ENCODE data around the gene OR5K4.

- TF ChIP-seq POLR2AphosphoS5 (IDR thresholded peaks at IDR 0.05; ENCODE audit: low read depth, low read length) (no peak), POU2F2 (IDR thresholded peaks at IDR 0.05; ENCODE audit: low read depth, low read length) (no peak), POLR2A (IDR thresholded peaks at IDR 0.05; ENCODE audit: low read depth, low read length) (no peak), TAF1 (IDR thresholded peaks at IDR 0.05; ENCODE audit: low read depth, low read length) (no peak), PAX5 (IDR thresholded peaks at IDR 0.05; ENCODE audit: insufficient read depth, low read length, severe bottlenecking) (no peak)
Measured at GRCh38 chr3:98322101-98322500, 31.6 kb upstream of the OR5K4 start.

Measured in GM12891 (cell line).